Esophagus muscularis mucosa (tissue), 4 donors: ENCODE results near the gene SCGB2B2. TPM values are rescaled to one million over a fixed set of nuclear protein-coding genes. Genes with fewer than 3 reads are reported as not detected.
A peak's percentile ranks its signal among the peaks of the same experiment; 100 is the strongest.
"Not testable (repeated sequence)": the region's sequence is repeated elsewhere in the genome, so short reads cannot be mapped to it uniquely, and the experiment has no call there.

ENCODE experiments used
- DNase-seq: peaks from one replicate; pipeline ENCODE4 v3.0.0-alpha.2; 2017; ENCODE audit errors: extremely low spot score
- H3K27ac ChIP-seq, 4 donors: fragments of 200-600 bp; sonication (generic); replicated peaks in 1 of 4; 1 replicate in 3 of 4; 2 replicates in 1 of 4; pipeline ENCODE4 v1.5.1; 2016 to 2019; ENCODE audit warnings: mild to moderate bottlenecking in 1 of 4
- H3K27me3 ChIP-seq, 4 donors: fragments of 200-600 bp; sonication (generic); one replicate each; pipeline versions ENCODE4 v1.5.1 to v1.6.0; 2016 to 2019
- H3K36me3 ChIP-seq, 4 donors: fragments of 200-600 bp; sonication (generic); one replicate each; pipeline ENCODE4 v1.5.1; 2016 to 2019
- H3K4me1 ChIP-seq, 4 donors: fragments of 200-600 bp; sonication (generic); one replicate each; pipeline ENCODE4 v1.5.1; 2016 to 2019
- H3K4me3 ChIP-seq, 4 donors: fragments of 200-600 bp; sonication (generic); 1 replicate in 2 of 4; 2 replicates in 2 of 4; pipeline ENCODE4 v1.5.1; 2016 to 2019; ENCODE audit warnings: mild to moderate bottlenecking in 4 of 4, moderate library complexity in 1 of 4
- H3K9me3 ChIP-seq, 4 donors: fragments of 200-600 bp; sonication (generic); 1 replicate in 3 of 4; 2 replicates in 1 of 4; pipeline ENCODE4 v1.5.1; 2016 to 2019
- EP300 ChIP-seq: sonication (generic); formaldehyde crosslinking; IDR thresholded peaks from one replicate; pipeline ENCODE4 v1.6.1; 2017; ENCODE audit warnings: antibody characterized with exemption
- POLR2A ChIP-seq: fragments of 450-650 bp; IDR thresholded peaks from one replicate; pipeline ENCODE4 v1.6.1; 2017; ENCODE audit warnings: antibody characterized with exemption, moderate library complexity, mild to moderate bottlenecking, low read depth
- POLR2AphosphoS5 ChIP-seq, 2 donors: sonication (generic); formaldehyde crosslinking; IDR thresholded peaks; one replicate each; pipeline ENCODE4 v1.6.1; 2017; ENCODE audit warnings: antibody characterized with exemption in 2 of 2
- WGBS: methylation state at CpG from one replicate; pipeline ENCODE4 v1.1.5; 2018; 5-methylcytosine and 5-hydroxymethylcytosine counted together
- intact Hi-C: fragments of 100-400 bp; cut with DNase I; formaldehyde crosslinking; loops from one replicate; pipeline ENCODE4 v1.15.1; 2023
- total RNA-seq, 4 donors: library from RNA; depleted of rRNA; stranded (reverse); fragments of >200 nt; gene quantifications; one replicate each; pipeline versions ENCODE4 v1.1.0 to v1.2.1, GENCODE V29; 2016
- TF ChIP-seq, protein P1 (sequence below), 3 experiments: fragments of 200-600 bp in 2 of 3; fragments of 450-650 bp in 1 of 3; sonication (generic) in 2 of 3; IDR thresholded peaks; one replicate each; pipeline ENCODE4 v1.5.1; 2017 to 2019; ENCODE audit warnings: antibody characterized with exemption in 3 of 3, mild to moderate bottlenecking in 2 of 3, moderate library complexity in 1 of 3

Gene SCGB2B2
- total RNA-seq, 4 donors from 2014 or later = 0.83 to 0.86 TPM; not detected in 2

DNA sequence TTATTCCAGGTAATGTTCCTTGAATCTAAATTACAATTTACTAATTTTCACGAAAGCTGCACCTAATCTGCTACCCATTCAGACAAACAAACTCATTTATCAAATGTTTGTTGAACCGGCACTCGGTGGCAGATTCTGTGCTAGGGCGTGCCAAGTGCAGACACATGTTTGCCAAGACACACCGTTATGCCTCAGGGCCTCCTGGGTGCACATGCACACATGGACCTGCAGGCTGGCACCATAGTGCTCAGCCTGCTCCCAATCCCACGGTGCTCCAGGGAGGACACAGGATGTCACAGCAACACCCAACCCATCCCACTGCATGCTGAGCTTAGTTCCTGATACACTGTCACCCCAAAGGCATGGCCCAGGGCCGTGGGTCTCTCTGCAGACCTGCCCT is 7.7 kb downstream of the SCGB2B2 start:
- intact Hi-C loops = no loop called here
- no peak overlapping the region for H3K4me3 ChIP-seq
- WGBS = 93% methylated on average over 5 of the region's 7 CpGs
- H3K36me3 ChIP-seq = no peaks in the 10 kb centered on the region
- TF ChIP-seq EP300 (no peak), POLR2AphosphoS5 (IDR thresholded peaks at IDR 0.05) (no peak), POLR2A (no peak)
- TF ChIP-seq, protein P1, sequence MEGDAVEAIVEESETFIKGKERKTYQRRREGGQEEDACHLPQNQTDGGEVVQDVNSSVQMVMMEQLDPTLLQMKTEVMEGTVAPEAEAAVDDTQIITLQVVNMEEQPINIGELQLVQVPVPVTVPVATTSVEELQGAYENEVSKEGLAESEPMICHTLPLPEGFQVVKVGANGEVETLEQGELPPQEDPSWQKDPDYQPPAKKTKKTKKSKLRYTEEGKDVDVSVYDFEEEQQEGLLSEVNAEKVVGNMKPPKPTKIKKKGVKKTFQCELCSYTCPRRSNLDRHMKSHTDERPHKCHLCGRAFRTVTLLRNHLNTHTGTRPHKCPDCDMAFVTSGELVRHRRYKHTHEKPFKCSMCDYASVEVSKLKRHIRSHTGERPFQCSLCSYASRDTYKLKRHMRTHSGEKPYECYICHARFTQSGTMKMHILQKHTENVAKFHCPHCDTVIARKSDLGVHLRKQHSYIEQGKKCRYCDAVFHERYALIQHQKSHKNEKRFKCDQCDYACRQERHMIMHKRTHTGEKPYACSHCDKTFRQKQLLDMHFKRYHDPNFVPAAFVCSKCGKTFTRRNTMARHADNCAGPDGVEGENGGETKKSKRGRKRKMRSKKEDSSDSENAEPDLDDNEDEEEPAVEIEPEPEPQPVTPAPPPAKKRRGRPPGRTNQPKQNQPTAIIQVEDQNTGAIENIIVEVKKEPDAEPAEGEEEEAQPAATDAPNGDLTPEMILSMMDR (IDR thresholded peaks at IDR 0.05) = no peak
- no peaks in the 10 kb centered on the region for H3K9me3 ChIP-seq
- peaks cover 0 to 8% (median 6%) of the 10 kb centered on the region in 4 donors for H3K4me1 ChIP-seq
- DNase-seq = no peak
- no peaks in the 10 kb centered on the region for H3K27me3 ChIP-seq
- H3K27ac ChIP-seq = no peak overlapping the region

GRCh38 chr19:34668690-34669089 is 8.3 kb downstream of the SCGB2B2 start:
- H3K27me3 ChIP-seq, H3K4me3 ChIP-seq, DNase-seq, intact Hi-C loops, H3K27ac ChIP-seq, H3K4me1 ChIP-seq, H3K9me3 ChIP-seq, H3K36me3 ChIP-seq: not testable (repeated sequence)
- WGBS = 81% methylated on average over 4 of the region's 5 CpGs

DNA sequence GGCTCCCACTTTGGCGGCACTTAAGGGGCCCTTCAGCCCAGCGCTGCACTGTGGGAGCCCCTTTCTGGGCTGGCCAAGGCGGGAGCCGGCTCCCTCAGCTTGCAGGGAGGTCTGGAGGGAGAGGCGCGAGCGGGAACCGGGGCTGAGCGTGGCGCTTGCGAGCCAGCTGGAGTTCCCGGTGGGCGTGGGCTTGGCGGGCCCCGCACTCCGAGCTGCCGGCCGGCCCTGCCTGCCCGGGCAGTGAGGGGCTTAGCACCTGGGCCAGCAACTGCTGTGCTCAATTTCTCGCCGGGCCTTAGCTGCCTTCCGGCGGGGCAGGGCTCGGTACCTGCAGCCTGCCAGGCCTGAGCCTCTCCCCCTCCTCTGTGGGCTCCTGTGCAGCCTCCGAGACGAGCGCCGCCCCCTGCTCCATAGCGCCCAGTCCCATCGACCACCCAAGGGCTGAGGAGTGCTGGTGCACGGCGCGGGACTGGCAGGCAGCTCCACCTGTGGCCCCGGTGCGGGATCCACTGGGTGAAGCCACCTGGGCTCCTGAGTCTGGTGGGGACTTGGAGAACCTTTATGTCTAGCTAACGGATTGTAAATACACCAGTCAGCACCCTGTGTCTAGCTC is 8.8 kb downstream of the SCGB2B2 start:
- H3K9me3 ChIP-seq, H3K4me1 ChIP-seq, H3K36me3 ChIP-seq, DNase-seq, H3K27me3 ChIP-seq, intact Hi-C loops: not testable (repeated sequence)
- Histone ChIP-seq H3K27ac (peak overlapping the region in 1 of 4 donors; percentile 40), H3K4me3 (peak overlapping the region in 2 of 4 donors; percentile 27 to 51)
- 93% methylated on average over 23 of the region's 36 CpGs for WGBS

GRCh38 chr19:34667349-34668076 is 9.4 kb downstream of the SCGB2B2 start:
- DNase-seq = no peak
- intact Hi-C loops = no loop called here
- peaks cover 0 to 8% (median 6%) of the 10 kb centered on the region in 4 donors for H3K4me1 ChIP-seq
- peak overlapping the region; percentile 27 to 51 (median 30) for H3K4me3 ChIP-seq
- no peaks in the 10 kb centered on the region for H3K27me3 ChIP-seq
- 81% methylated on average over 16 of the region's 17 CpGs for WGBS
- TF ChIP-seq EP300 = no peak
- TF ChIP-seq POLR2AphosphoS5 (IDR thresholded peaks at IDR 0.05) = no peak
- TF ChIP-seq, protein P1 (IDR thresholded peaks at IDR 0.05) = no peak
- no peak for TF ChIP-seq POLR2A
- H3K9me3 ChIP-seq = no peaks in the 10 kb centered on the region
- H3K27ac ChIP-seq = peak overlapping the region in 2 of 4 donors; percentile 15 to 40
- no peaks in the 10 kb centered on the region for H3K36me3 ChIP-seq

- WGBS = 90% methylated on average over 8 of the region's 9 CpGs
- intact Hi-C loops = no loop called here
Measured at GRCh38 chr19:34666958-34667265, 10.0 kb downstream of the SCGB2B2 start.

More at GRCh38 chr19:34666958-34667265, 10.0 kb downstream of the SCGB2B2 start:
- TF ChIP-seq POLR2A = no peak
- TF ChIP-seq POLR2AphosphoS5 (IDR thresholded peaks at IDR 0.05) = no peak
- TF ChIP-seq EP300 = no peak
- TF ChIP-seq, protein P1 (IDR thresholded peaks at IDR 0.05) = no peak
- Histone ChIP-seq H3K36me3 (no peaks in the 10 kb centered on the region), H3K4me3 (peak overlapping the region in 3 of 4 donors; percentile 29 to 51 (median 30)), H3K27me3 (no peaks in the 10 kb centered on the region), H3K27ac (no peak overlapping the region), H3K9me3 (no peaks in the 10 kb centered on the region), H3K4me1 (peaks cover 0 to 8% (median 6%) of the 10 kb centered on the region in 4 donors)
- no peak for DNase-seq
